H1 (cell line): ENCODE results near the gene RBM10. TPM values are rescaled to one million over a fixed set of nuclear protein-coding genes. Genes with fewer than 3 reads are reported as not detected.

ENCODE experiments used
- CTCF ChIA-PET: fragments of 300-600 bp; sonication (Branson Sonifier 250); formaldehyde crosslinking; loops from one replicate; lab custom pipeline; 2021; ENCODE audit not compliant: partially characterized antibody; lab: Charles Lee
- POLR2A ChIA-PET: fragments of 300-600 bp; sonication (Branson Sonifier 250); formaldehyde crosslinking; loops from one replicate; lab custom pipeline; 2021; ENCODE audit warnings: inconsistent platforms; ENCODE audit not compliant: partially characterized antibody; lab: Charles Lee
- DNase-seq, 2 experiments: peaks; one replicate each; pipeline versions ENCODE4 v3.0.0 to v3.0.0-alpha.2; 2010 to 2022; ENCODE audit warnings: low spot score in 2 of 2, low read depth in 1 of 2, mixed read lengths in 1 of 2
- FAIRE-seq: peaks from 2 replicates; lab custom pipeline; 2011; peaks lifted over from hg19 to GRCh38; lab: Jason Lieb, UNC
- H2AFZ ChIP-seq: 2 replicates; pipeline ENCODE4 v1.8.1; 2012; ENCODE audit warnings: low read length, inconsistent platforms
- H2AK5ac ChIP-seq: 2 replicates; pipeline ENCODE4 v1.6.1; 2013; ENCODE audit warnings: low read depth, low read length
- H2BK120ac ChIP-seq: replicated peaks from 2 replicates; pipeline ENCODE3; 2013; ENCODE audit warnings: low read depth, low read length, inconsistent platforms
- H2BK12ac ChIP-seq: 2 replicates; pipeline ENCODE4 v1.6.1; 2013; ENCODE audit warnings: low read depth, low read length
- H2BK15ac ChIP-seq: 2 replicates; pipeline ENCODE4 v1.6.1; 2013; ENCODE audit warnings: low read length
- H2BK20ac ChIP-seq: 2 replicates; pipeline ENCODE4 v1.6.1; 2013; ENCODE audit warnings: low read length
- H2BK5ac ChIP-seq: 2 replicates; pipeline ENCODE4 v1.6.1; 2013; ENCODE audit warnings: low read depth, low read length
- H3K14ac ChIP-seq: 2 replicates; pipeline ENCODE4 v1.6.1; 2013; ENCODE audit warnings: inconsistent platforms; ENCODE audit not compliant: insufficient read length
- H3K18ac ChIP-seq: 2 replicates; pipeline ENCODE4 v1.6.1; 2013; ENCODE audit warnings: low read length; ENCODE audit errors: extremely low read depth
- H3K23ac ChIP-seq: 2 replicates; pipeline ENCODE4 v1.6.1; 2013; ENCODE audit warnings: inconsistent platforms; ENCODE audit not compliant: insufficient read length
- H3K23me2 ChIP-seq: 2 replicates; pipeline ENCODE4 v1.6.1; 2013; ENCODE audit warnings: low read depth, low read length
- H3K27ac ChIP-seq: 2 replicates; pipeline ENCODE4 v1.6.1; 2011; ENCODE audit warnings: low read depth, low read length, inconsistent platforms
- H3K27me3 ChIP-seq, 4 experiments: replicated peaks in 1 of 4; 1 replicate in 1 of 4; 2 replicates in 3 of 4; pipeline versions ENCODE4 v1.6.1 to v1.8.1; 2011 to 2013; ENCODE audit warnings: low read length in 3 of 4, mild to moderate bottlenecking in 3 of 4, inconsistent platforms in 2 of 4, mixed read lengths in 2 of 4, moderate library complexity in 1 of 4; ENCODE audit not compliant: control insufficient read depth in 3 of 4, insufficient read depth in 3 of 4; ENCODE audit errors: extremely low read depth in 1 of 4
- H3K36me3 ChIP-seq, 4 experiments: 2 replicates each; pipeline versions ENCODE4 v1.6.1 to v1.8.1; 2011 to 2013; ENCODE audit warnings: mild to moderate bottlenecking in 4 of 4, low read length in 3 of 4, moderate library complexity in 2 of 4, control low read depth in 1 of 4, inconsistent platforms in 1 of 4; ENCODE audit not compliant: insufficient read depth in 4 of 4, control insufficient read depth in 2 of 4
- H3K4ac ChIP-seq: replicated peaks from 2 replicates; pipeline ENCODE3; 2013; ENCODE audit warnings: low read length, low read depth, mixed read lengths, inconsistent platforms; ENCODE audit not compliant: insufficient read length
- H3K4me1 ChIP-seq, 4 experiments: replicated peaks in 1 of 4; 1 replicate in 1 of 4; 2 replicates in 3 of 4; pipeline versions ENCODE4 v1.6.1 to v1.8.1; 2011 to 2013; ENCODE audit warnings: low read length in 3 of 4, inconsistent platforms in 2 of 4, mixed read lengths in 1 of 4; ENCODE audit not compliant: insufficient read depth in 4 of 4, control insufficient read depth in 3 of 4
- H3K4me2 ChIP-seq, 2 experiments: 2 replicates each; pipeline versions ENCODE4 v1.6.1 to v1.8.1; 2011 to 2013; ENCODE audit warnings: low read depth in 2 of 2, low read length in 2 of 2, control low read depth in 1 of 2, inconsistent platforms in 1 of 2, mild to moderate bottlenecking in 1 of 2; ENCODE audit not compliant: insufficient read depth in 1 of 2
- H3K4me3 ChIP-seq, 4 experiments: fragments of 200-600, 300-600 bp in 1 of 4; sonication (generic), shearing (Covaris generic), sonication (Bioruptor Twin) in 1 of 4; 2 replicates each; pipeline versions ENCODE4 v1.5.1 to v1.8.1; 2011 to 2016; ENCODE audit warnings: low read length in 4 of 4, low read depth in 3 of 4, control low read depth in 2 of 4, inconsistent platforms in 2 of 4, mild to moderate bottlenecking in 2 of 4, mixed read lengths in 1 of 4, moderate library complexity in 1 of 4; ENCODE audit not compliant: insufficient read depth in 2 of 4; ENCODE audit errors: extremely low read depth in 1 of 4
- H3K56ac ChIP-seq: replicated peaks from 2 replicates; pipeline ENCODE3; 2013; ENCODE audit warnings: low read depth, mild to moderate bottlenecking, mixed read lengths, low read length, inconsistent platforms; ENCODE audit not compliant: insufficient read length
- H3K79me1 ChIP-seq: 2 replicates; pipeline ENCODE4 v1.6.1; 2013; ENCODE audit warnings: low read depth, low read length, control low read depth
- H3K79me2 ChIP-seq, 2 experiments: 2 replicates each; pipeline versions ENCODE4 v1.6.1 to v1.8.1; 2012 to 2013; ENCODE audit warnings: low read length in 2 of 2, mild to moderate bottlenecking in 2 of 2, inconsistent platforms in 1 of 2; ENCODE audit not compliant: insufficient read depth in 2 of 2, control insufficient read depth in 1 of 2
- H3K9ac ChIP-seq, 4 experiments: replicated peaks in 1 of 4; 1 replicate in 1 of 4; 2 replicates in 3 of 4; pipeline versions ENCODE4 v1.6.1 to v1.8.1; 2011 to 2013; ENCODE audit warnings: low read depth in 3 of 4, low read length in 3 of 4, control low read depth in 2 of 4, mild to moderate bottlenecking in 2 of 4, moderate library complexity in 2 of 4, inconsistent platforms in 1 of 4; ENCODE audit errors: extremely low read depth in 1 of 4
- H3K9me3 ChIP-seq, 2 experiments: 2 replicates each; pipeline versions ENCODE4 v1.6.1 to v1.8.1; 2012 to 2013; ENCODE audit warnings: mild to moderate bottlenecking in 2 of 2, moderate library complexity in 2 of 2, control low read depth in 1 of 2, inconsistent platforms in 1 of 2, low read depth in 1 of 2, low read length in 1 of 2, mixed read lengths in 1 of 2; ENCODE audit not compliant: insufficient read depth in 2 of 2
- H4K20me1 ChIP-seq, 2 experiments: replicated peaks in 1 of 2; 2 replicates each; pipeline versions ENCODE3 to v1.8.1; 2011 to 2013; ENCODE audit warnings: inconsistent platforms in 2 of 2, low read length in 2 of 2, mild to moderate bottlenecking in 1 of 2; ENCODE audit not compliant: insufficient read depth in 2 of 2, control insufficient read depth in 1 of 2
- H4K5ac ChIP-seq: 2 replicates; pipeline ENCODE4 v1.6.1; 2013; ENCODE audit warnings: low read length, low read depth, mixed read lengths, inconsistent platforms; ENCODE audit not compliant: insufficient read length
- H4K8ac ChIP-seq: 2 replicates; pipeline ENCODE4 v1.8.0; 2013; ENCODE audit warnings: mild to moderate bottlenecking, moderate library complexity, low read length, inconsistent platforms; ENCODE audit not compliant: insufficient read depth; ENCODE audit errors: extremely low read depth
- H4K91ac ChIP-seq: replicated peaks from 2 replicates; pipeline ENCODE3; 2013; ENCODE audit warnings: low read length, mixed read lengths, inconsistent platforms; ENCODE audit not compliant: insufficient read length
- CBX5 ChIP-seq: fragments of 300-800, 300-1000 bp; sonication (generic); IDR thresholded peaks from 2 replicates; pipeline ENCODE4 v1.7.1; 2016; ENCODE audit warnings: antibody characterized with exemption, low read length, low read depth
- EGR1 ChIP-seq: IDR thresholded peaks from 2 replicates; pipeline ENCODE4 v1.6.1; 2011; ENCODE audit warnings: low read depth, low read length, borderline replicate concordance
- GTF2F1 ChIP-seq: IDR thresholded peaks from 2 replicates; pipeline ENCODE4 v1.6.1; 2012; ENCODE audit warnings: low read depth, low read length, improper control_type of control experiment, borderline replicate concordance
- RAD21 ChIP-seq, 2 experiments: IDR thresholded peaks in 1 of 2; conservative IDR thresholded peaks in 1 of 2; 2 replicates each; pipeline ENCODE4 v1.6.1; 2011; ENCODE audit warnings: low read depth in 2 of 2, low read length in 2 of 2, improper control_type of control experiment in 1 of 2, inconsistent platforms in 1 of 2, mild to moderate bottlenecking in 1 of 2, moderate library complexity in 1 of 2
- RFX5 ChIP-seq: IDR thresholded peaks from 2 replicates; pipeline ENCODE4 v1.6.1; 2011; ENCODE audit warnings: low read depth, low read length, improper control_type of control experiment, borderline replicate concordance
- RNF2 ChIP-seq: fragments of 200-900, 300-1000 bp; sonication (generic); IDR thresholded peaks from 2 replicates; pipeline ENCODE4 v1.7.1; 2016; ENCODE audit warnings: borderline replicate concordance, low read depth, mild to moderate bottlenecking, antibody characterized with exemption, low read length; ENCODE audit not compliant: poor library complexity, severe bottlenecking; ENCODE audit errors: missing control alignments
- SIX5 ChIP-seq: IDR thresholded peaks from 2 replicates; pipeline ENCODE4 v1.6.1; 2011; ENCODE audit warnings: mild to moderate bottlenecking, low read depth, low read length
- TCF12 ChIP-seq: IDR thresholded peaks from 2 replicates; pipeline ENCODE4 v1.6.1; 2011; ENCODE audit warnings: low read depth, mild to moderate bottlenecking, low read length
- WGBS, 2 experiments: shearing (Covaris generic) in 1 of 2; methylation state at CpG; one replicate each; pipeline versions ENCODE4 v1.1.6 to v1.1.7; 2013 to 2015; ENCODE audit warnings: low lambda C conversion rate in 2 of 2, mixed read lengths in 2 of 2, inconsistent platforms in 1 of 2, low coverage in 1 of 2, missing lambda C conversion rate in 1 of 2; ENCODE audit not compliant: insufficient replicate concordance in 2 of 2, insufficient coverage in 1 of 2, insufficient read length in 1 of 2; ENCODE audit errors: extremely low coverage in 1 of 2, missing lambda C conversion rate in 1 of 2; 5-methylcytosine and 5-hydroxymethylcytosine counted together
- polyA plus RNA-seq, 7 experiments: library from polyadenylated mRNA; depleted of rRNA in 3 of 7; stranded (reverse) in 5 of 7; unstranded in 2 of 7; fragments of >200 nt in 5 of 7; fragments of 200-250 nt in 2 of 7; gene quantifications; 1 replicate in 5 of 7; 2 replicates in 1 of 7; 4 replicates in 1 of 7; pipeline versions ENCODE4 v1.2.1 to v1.2.3, GENCODE V29; 2011 to 2013; ENCODE audit warnings: missing spikeins in 2 of 7, mixed read lengths in 2 of 7
- total RNA-seq: library from RNA; stranded (reverse); fragmentation: NEBNext Ultra II Directional; extraction: Animal tissue kit (Norgen Biotek cat#: 25700); gene quantifications from 2 replicates; pipeline ENCODE4 v1.2.1, GENCODE V29; 2021

Gene RBM10
- total and polyA plus RNA-seq, 2 of the 8 experiments (the other 6 are each of a cell fraction or from before 2014, with no cell fraction given), result 35.7 to 64.0 TPM

GRCh38 chrX:47172549-47172948 is 27.5 kb downstream of the RBM10 start:
- no peaks in the 10 kb centered on the region for H3K4me1 ChIP-seq
- no peaks in the 10 kb centered on the region for H3K27me3 ChIP-seq
- no peaks in the 10 kb centered on the region for H3K23me2 ChIP-seq
- H3K9ac ChIP-seq, result no peak overlapping the region
- no peak overlapping the region for H2BK12ac ChIP-seq
- no peaks in the 10 kb centered on the region; the same call in 1 of the 2 replicates for H3K79me1 ChIP-seq
- H2AK5ac ChIP-seq, result no peak overlapping the region
- H3K79me2 ChIP-seq, result no peaks in the 10 kb centered on the region
- H3K4me2 ChIP-seq, result no peak overlapping the region
- H2AFZ ChIP-seq, result no peak overlapping the region
- no peak overlapping the region for H3K18ac ChIP-seq
- H4K91ac ChIP-seq, result no peak overlapping the region
- no peak overlapping the region for H3K4ac ChIP-seq
- CTCF ChIA-PET, result no interaction called here
- H2BK15ac ChIP-seq, result no peak overlapping the region
- no peak overlapping the region for H2BK120ac ChIP-seq
- no peak overlapping the region for H3K23ac ChIP-seq
- TF ChIP-seq RFX5 (no peak), EGR1 (no peak), RAD21 (IDR thresholded peaks at IDR 0.05 in 1 of 2, conservative IDR thresholded peaks at IDR 0.05 in 1 of 2; ENCODE audit: low read depth in 2 of 2, low read length in 2 of 2) (no peak), CBX5 (no peak), GTF2F1 (no peak), RNF2 (no peak), TCF12 (no peak), SIX5 (no peak)
- TF ChIP-seq, all 59 proteins: peak for 0
- H3K36me3 ChIP-seq, result peaks cover 2 to 36% (median 21%) of the 10 kb centered on the region in 4 experiments; a peak in 7 of 8 replicates
- H4K20me1 ChIP-seq, result peaks cover 0 to 4% of the 10 kb centered on the region in 2 experiments
- H2BK5ac ChIP-seq, result no peak overlapping the region
- no peak overlapping the region for H2BK20ac ChIP-seq
- no peak overlapping the region for H3K56ac ChIP-seq
- no peak overlapping the region for H4K5ac ChIP-seq
- no peak overlapping the region for H3K27ac ChIP-seq
- no peaks in the 10 kb centered on the region for H3K9me3 ChIP-seq
- FAIRE-seq, result no peak
- H3K14ac ChIP-seq, result no peak overlapping the region
- H3K4me3 ChIP-seq, result no peak overlapping the region
- 91% methylated on average over 7 of the region's 7 CpGs; no CpG with 5 or more reads in 1 of the 2 experiments for WGBS, 2 experiments
- POLR2A ChIA-PET, result interaction anchor here (0.9 kb wide), 1 partner anchor 16 kb away, joined by 3 read pairs; no protein-coding TSS in a partner anchor
- no peak overlapping the region for H4K8ac ChIP-seq
- no peak for DNase-seq
